ENCODE measurements around the gene PLA2G1B.
"Not testable (repeated sequence)": the region's sequence is repeated elsewhere in the genome, so short reads cannot be mapped to it uniquely, and the experiment has no call there.

The PLA2G1B gene

DNA sequence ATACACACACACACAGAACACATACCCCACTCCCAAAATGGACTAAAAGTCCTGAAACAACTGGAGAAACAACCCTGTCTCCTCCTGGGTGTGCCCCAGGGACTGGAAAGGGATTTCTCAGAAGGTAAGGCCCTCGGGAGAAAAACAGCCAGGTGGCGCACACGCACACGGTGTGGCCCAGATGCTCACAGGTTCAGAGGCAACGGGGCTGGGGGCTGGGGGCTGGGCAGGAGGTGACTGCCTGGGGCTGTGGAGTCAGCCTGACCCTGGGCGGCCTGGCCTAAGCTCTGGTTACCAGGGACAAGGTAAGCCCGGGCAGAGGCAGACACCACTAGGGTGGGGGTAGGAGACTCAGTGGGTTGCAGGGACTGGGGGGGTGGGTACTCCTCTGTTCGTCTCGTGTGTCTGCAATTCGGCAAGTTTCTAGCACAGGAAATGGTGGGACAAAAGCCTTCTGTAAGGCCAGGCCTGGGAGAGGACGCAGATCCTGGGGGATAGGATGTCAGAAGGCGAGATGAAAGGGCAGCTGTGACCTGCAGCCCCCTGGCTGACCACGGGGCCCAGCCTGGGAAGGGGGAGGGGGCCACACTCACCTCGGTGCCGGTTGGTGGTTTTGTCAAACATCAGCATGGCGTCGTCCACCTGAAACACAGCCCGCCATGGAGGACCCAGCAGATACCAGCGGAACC lies 31.0 kb upstream of the PLA2G1B start:
- DNase-seq (ENCODE audit: low spot score): no peak

DNA sequence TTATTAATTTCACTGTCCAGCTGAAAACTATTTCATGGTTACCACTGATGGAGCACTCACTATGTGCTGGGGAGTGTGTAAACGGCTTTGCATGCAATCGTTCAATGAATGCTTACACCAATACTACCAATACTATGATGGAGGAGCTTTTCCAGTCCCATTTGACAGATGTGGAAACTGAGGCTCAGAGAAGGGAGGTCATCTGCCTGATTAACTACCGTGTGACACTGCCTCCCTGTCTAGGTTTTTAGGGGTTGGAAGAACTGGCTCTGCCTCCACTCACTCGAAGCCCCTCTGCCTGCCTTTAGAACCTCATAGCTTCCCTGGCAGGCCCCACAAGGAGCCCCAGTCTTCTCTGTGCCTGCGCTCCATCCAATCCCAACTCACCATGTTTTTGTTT lies 29.5 kb upstream of the PLA2G1B start:
- DNase-seq (ENCODE audit: low spot score): no peak

DNA sequence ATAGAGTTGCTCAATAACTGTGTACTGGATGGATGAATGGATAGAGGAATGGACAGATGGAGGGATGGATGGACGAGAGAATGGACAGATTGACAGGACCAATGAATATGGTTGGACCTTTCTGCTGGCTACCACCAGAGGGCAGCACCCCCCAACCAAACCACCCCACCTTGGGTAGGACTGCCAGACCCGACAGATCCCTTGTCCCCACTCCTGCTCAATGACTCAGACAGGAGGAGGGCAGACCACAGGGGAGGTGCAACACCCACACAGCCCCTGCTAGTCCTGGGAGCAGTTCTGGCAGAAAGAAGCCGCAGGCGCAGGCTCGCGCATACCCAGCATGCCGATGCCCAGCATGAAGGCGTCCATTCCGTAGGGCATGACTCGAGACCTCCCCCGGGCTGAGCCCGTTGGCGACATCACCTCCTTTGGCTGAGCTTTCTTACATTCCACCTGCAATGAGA lies 29.0 kb upstream of the PLA2G1B start:
- DNase-seq (ENCODE audit: low spot score): peak; percentile 92

DNA sequence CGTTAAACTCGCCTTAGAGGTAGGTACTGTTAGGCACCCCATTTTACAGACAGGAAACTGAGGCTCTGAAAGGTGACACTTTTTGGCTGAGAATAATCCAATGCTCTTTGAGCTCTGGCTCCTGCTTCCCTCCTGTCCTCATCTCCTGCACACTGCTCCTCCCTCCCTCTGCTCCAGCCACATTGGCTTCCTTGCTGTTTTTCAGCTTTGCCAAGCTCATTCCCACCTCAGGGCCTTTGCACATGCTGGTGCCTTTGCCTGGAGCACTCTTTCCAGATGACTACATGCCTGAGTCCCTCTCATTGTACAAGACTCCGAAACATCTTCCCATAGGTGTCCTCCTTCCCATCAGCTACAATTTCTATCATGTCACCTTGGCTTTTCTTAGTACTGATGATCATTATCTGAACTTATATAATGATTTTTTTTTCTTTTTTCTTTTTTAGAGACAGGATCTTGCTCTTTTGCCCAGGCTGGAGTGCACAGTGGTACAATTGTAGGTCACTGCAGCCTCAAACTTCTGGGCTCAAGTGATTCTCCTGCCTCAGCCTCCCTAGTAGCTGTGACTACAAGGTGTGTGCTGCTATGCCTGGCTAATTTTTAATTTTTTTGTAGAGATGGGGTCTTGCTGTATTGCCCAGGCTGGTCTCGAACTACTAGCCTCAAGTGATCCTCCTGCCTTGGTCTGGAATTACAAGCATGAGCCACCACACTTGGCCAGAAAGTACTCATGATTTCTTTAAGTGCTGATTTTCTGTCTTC lies 26.2 kb upstream of the PLA2G1B start:
- no peak for DNase-seq (ENCODE audit: low spot score)

DNA sequence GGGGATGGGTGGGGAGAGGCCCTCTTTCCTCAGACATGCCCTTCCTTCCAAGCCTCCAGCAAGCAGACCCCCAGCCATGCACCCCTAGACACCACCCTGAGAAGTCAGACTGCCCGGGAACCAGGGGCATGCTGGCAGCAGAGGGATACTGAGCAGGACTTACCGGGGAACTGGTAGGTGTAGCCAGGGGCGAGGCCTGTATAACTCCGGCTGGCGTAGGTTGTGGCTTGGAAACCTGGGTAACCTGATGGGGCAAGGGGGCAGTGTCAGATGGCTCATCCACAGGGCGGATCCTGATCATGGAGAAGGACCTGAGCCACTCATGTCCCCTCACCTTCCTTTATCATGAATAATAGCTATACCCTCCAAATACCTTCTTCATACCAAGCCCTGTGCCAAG lies 25.6 kb upstream of the PLA2G1B start:
- no peak for DNase-seq (ENCODE audit: low spot score)

DNA sequence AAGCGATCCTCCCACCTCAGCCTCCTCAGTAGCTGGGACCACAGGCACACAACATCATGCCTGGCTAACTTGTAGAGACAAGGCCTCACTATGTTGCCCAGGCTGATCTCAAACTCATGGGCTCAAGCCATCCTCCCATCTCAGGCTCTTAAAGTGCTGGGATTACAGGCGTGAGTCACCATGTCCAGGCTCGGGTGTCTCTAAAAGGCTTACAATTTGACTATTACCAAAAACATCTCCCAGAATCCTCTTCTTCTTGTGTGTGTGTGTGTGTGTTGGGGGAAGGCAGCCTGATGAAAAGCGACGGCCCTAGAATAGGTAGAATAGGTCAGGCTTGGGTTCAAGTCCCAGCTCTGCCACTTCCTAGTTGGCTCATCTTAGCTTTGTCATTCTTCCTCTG lies 24.5 kb upstream of the PLA2G1B start:
- DNase-seq (ENCODE audit: low spot score): no peak

DNA sequence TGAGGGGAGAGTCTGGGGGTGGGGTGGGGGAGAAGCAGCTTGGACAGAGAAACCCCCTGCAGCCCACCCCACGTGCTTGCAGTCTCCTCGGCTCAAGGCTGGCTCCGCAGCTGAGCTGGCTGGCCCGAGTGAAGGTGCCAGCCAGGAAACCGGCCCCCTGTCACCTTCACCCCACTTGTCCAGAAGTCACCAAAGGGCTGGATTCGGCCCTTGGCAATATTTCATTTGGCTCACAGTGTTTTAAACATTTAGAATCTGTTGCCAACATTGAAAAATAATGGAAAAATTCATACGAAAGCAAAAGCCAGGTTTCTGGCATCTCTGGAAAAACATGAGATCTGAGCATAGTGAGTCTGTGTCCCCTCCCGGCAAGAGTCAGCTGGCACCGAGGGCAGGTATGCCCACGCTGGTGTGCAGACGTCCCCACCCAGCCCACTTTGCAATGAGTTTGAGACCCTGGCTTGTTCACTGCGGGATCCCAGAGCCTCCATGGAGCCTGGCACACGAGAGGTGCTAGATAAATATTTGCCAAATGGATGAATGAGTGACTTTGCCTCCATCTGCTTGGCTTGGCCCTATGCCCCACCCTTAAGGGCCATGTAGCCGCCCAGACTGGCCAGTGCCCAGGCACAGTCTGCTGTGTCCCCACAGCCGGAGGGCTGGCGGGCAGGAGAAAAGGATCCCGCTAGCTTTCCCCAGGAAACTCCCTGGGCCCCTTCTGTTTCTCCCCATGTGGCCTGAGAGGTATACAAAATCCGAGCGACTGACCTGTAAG lies 23.2 kb upstream of the PLA2G1B start:
- no peak for DNase-seq (ENCODE audit: low spot score)

DNA sequence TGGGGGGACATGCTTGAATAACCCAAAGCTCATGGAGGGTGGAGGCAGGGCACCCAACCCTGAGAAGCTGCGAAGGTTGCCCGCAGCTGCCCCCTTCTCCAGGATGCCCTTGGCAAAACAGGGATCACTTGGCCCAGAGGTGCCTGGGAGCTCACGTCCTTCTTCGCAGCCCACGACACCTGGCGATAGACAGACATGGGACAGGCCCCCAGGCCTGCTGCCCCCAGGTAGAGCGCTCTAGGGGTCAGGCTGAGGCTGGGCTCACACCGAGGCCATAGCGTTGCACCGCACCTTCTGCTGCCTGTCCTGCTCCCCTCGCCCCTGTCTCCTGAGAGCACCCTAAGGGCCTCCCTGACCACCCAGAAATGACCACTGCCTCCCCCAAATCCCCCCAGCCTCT lies 20.2 kb upstream of the PLA2G1B start:
- DNase-seq (ENCODE audit: low spot score): no peak

DNA sequence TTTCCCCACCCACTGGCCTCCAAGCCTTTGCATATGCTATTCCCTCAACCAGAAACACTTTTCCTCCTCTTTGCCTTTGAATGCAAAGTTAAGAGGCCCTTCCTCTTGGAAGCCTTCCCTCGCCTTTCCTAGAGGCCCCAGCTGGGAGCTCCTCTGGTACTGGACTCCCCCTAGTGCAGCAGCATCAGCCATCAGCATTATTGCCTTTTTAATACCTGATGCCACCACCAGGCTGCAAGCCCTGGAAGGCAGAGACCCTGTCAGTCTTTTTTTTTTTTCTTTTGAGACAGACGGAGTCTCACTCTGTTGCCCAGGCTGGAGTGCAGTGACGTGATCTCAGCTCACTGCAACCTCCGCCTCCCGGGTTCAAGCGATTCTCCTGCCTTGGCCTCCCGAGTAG lies 19.1 kb upstream of the PLA2G1B start:
- no peak for DNase-seq (ENCODE audit: low spot score)

DNA sequence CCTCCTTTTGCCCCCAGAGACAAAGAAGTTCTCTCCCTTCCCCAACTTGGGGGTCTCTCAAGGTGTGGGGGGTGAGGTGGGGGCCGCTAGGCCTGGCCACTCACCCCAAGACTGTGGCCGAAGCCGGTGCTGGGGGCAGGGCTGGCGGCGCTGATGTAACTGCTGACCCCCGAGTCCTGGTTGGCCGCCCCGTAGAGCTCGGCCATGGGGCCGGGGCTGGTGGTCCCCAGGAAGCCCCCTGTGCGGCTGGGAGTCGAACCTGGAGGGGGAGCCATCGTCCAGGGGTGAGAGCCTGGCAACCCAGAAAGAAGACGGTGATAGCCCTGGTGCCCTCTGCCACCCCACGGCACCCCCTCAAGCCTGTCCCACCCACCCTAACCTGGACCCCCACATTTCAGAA lies 18.5 kb upstream of the PLA2G1B start:
- DNase-seq (ENCODE audit: low spot score): no peak

DNA sequence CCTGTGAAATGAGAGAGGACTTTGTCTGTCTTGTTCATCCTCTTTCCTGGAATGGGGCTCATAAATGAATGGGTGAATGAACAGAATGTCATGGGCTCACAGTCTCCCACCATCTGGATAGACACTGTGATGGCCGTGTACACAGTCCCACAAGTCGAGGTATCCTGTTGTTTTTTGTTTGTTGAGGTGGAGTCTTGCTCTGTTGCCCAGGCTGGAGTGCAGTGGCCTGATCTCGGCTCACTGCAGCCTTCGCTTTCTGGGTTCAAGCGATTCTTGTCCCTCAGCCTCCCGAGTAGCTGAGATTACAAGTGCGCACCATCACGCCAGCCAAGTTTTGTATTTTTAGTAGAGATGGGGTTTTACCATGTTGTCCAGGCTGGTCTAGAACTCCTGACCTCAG lies 16.1 kb upstream of the PLA2G1B start:
- no peak for DNase-seq (ENCODE audit: low spot score)

DNA sequence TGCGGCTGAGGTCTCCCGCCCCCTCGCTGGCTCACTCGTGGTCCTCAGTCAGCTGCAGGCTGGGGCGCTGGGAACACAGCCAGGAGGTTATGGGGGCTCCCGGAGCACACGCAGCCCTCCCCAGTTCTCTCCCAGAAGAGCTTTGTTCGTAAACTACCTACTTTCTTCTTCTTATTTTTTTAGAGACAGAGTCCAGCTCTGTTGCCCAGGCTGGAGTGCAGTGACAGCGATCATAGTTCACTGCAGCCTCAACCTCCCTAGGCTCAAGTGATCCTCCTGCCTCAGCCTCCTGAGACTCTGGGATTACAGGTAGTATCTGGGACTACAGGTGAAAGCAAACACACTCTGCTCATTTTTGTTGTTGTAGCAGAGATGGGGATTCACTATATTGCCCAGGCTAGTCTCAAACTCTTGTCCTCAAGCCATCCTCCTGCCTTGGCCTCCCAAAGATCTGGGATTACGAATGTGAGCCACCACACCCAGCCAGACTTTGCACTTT lies 15.5 kb upstream of the PLA2G1B start:
- DNase-seq (ENCODE audit: low spot score): peak; percentile 5

DNA sequence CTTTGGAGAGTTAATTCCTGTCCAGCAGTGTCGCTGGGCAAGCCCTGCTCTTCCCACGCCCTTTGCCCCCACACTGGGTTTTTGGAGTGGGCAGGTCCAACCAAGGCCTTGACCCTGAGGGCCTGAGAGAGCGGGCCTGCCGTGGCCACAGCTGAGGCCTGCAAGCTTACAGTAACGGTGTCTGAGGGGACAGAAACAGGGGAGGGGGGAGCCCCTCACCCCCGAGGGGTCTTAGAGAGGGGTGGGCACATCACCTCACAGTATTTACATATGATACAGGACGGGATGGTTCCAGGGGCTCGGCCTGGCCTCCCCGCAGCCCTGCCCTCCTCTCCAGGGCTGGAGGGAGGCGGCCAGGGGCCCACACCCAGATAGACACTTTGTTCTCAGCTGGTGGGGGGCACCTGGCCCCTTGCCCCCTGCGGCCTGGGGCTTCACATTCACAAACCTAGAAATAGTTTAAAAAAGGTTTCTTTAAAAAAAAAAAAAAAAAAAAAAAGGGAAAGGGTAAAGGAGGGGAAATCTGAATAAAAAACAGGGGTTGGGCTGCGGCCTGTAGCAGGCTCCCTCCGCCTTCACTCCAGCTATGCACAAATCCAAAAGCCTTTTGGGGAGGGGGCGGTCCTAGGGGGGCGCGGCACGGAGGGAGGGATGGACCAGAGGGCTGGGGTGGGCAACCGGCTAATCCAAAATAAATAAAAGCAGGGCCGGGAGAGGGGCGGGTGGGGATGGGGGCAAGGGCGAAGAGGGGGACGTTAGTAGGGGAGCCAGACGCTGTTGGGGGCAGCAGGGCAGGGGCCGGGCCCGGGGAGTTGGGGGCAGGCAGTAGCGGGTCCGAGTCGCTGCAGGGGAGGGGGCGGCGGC lies 14.8 kb upstream of the PLA2G1B start:
- DNase-seq (ENCODE audit: low spot score): peak; percentile 6

DNA sequence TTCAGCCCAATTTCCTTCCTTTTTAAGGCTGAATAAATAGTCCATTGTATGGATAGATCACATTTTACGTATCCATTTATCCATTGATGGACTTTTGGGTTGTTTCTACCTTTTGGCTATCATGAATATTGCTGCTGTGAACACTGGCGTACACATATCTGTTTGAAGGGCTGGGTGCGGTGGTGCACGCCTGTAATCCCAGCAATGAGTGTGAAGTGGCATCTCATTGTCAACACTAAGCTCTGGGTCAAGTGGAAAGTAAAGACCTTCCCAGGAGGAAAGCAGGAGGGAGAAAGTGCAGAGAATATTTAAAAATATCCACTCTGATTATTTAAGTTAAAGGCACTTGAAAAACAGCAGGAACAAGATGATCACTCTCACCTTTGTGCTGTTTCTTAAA lies 11.7 kb upstream of the PLA2G1B start:
- DNase-seq (ENCODE audit: low spot score): no peak

DNA sequence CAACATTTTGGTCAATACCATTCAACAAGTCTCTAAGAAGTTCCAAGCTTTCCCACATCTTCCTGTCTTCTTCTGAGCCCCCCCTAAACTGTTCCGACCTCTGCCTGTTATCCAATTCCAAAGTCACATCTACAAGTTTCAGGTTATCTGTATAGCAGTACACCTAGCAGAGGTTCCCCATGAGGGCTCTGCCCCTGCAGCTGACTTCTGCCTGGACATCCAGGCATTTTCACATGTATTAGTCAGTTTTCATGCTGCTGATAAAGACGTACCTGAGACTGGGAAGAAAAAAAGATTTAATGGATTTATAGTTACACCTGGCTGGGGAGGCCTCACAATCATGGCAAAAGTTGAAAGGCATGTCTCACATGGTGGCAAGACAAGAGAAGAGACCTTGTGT lies 10.2 kb upstream of the PLA2G1B start:
- DNase-seq (ENCODE audit: low spot score): no peak

DNA sequence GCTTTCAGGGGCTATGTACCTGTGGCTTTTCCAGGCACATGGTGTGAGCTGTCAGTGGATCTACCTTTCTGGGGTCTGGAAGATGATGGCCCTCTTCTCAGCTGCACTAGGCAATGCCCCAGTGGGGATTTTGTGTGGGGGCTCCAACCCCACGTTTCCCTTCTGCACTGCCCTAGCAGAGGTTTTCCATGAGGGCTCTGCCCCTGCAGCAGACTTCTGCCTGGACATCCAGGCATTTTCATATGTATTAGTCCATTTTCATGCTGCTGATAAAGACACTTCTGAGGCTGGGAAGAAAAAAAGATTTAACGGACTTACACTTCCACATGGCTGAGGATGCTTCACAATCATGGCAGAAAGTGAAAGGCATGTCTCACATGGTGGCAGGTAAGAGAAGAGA lies 8.8 kb upstream of the PLA2G1B start:
- DNase-seq (ENCODE audit: low spot score): not testable (repeated sequence)

DNA sequence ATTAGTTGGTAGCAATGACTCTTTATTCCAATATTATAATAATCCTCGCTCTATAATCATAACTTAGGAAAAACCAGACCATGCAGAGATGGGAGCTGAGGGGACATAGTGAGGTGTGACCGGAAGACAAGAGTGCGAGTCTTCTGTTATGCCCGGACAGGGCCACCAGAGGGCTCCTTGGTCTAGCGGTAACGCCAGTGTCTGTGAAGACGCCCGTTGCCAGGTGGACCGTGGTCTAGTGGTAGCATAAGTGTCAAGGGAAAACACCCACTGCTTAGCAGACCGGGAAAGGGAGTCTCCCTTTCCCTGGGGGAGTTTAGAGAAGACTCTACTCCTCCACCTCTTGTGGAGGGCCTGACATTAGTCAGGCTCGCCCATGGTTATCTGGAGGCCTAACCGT lies 7.9 kb upstream of the PLA2G1B start:
- not testable (repeated sequence) for DNase-seq (ENCODE audit: low spot score)

DNA sequence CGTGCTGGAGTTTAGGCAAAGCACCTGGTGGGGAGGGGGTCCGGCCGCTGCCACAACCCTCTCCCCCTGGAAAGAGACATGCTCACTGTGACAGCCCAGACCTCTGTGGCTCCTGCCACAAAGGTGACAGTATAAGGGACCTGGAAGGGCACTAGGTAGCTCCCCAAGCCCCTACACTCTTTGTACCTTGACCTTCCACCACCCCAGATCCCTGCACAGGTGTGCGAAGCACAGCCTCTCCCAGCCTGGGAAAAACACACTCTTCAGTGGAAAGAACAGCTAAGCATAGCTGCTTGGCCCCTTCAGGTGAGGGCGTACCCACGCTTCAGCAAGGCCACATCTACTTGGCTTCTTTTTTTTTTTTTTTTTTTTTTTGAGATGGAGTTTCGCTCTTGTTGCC lies 4.9 kb upstream of the PLA2G1B start:
- DNase-seq (ENCODE audit: low spot score): no peak

DNA sequence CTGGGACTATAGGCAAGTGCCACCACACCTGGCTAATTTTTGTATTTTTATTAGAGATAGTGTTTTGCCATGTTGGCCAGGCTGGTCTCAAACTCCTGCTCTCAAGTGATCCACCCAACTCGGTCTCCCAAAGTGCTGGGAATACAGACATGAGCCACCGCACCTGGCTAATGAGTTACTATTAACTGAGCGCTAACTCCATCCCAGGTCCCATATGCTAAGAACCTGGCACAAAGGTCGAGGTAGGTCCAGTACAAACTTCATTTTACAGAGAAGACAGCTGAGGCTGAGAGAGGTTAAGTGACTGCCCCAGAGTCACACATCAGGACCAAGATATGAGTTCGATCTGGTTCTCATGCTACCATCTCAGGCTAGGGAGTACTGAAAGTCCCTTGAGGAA lies 4.5 kb upstream of the PLA2G1B start:
- no peak for DNase-seq (ENCODE audit: low spot score)

DNA sequence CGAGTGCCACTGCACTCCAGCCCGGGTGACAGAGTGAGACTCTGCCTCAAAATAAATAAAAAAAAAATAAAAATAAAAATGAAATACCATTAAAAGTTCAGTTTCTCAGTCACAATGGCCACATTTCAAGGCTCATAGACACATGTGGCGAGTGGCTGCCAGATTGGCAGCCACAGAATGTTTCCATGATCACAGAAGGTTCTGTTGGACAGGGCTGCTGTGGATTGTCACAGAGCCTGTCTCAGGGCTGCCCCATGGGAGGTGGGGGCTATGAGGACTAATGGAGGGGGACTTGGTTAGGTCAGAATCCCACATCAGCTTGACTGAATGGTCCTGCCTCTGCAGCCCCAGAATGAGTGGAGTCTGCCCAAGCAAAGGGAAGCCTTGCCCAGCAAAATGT lies 3.8 kb upstream of the PLA2G1B start:
- no peak for DNase-seq (ENCODE audit: low spot score)

DNA sequence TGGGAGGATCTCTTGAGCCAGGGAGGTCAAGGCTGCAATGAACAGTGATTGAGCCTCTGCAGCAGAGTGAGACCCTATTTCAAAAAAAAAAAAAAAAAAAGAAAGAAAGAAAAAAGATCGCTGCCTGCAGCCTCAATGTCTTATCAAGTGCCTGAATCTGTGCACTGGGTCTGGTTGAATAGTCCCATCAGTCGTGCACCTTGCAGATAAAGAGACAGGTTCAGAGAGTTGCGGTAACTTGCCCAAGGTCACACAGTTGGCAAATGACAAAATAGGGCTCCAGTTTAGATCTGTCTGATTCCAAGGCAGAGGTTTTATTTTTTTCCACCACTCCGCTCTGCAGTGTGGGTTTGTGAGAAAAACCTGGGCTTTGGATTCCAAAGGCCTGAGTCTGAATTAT lies 649 bp upstream of the PLA2G1B start:
- no peak for DNase-seq (ENCODE audit: low spot score)
